Measurements from ENCODE around the gene BMERB1. TPM values are rescaled to one million over a fixed set of nuclear protein-coding genes. Genes with fewer than 3 reads are reported as not detected.

BMERB1 gene
- total and polyA plus RNA-seq, 10 donors = 5.6 to 36.5 (median 19.0) TPM

DNA sequence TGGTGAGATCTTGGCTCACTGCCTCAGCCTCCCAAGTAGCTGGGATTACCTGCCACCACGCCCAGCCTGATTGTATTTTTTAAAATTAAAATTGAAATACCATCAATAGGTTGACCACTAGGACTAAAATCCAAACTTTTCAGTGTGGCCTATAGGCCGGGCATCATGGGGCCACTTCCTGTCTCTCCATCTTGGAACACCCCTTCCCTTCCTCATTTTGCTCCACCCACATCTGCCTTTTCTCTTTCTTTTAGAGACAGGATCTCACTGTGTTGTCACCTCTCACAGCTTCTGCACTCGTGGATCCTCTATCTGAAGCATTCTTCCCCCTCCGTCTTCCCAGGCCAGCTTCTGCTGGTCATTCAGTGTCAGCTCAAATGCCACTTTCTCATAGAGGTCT is 57.0 kb downstream of the BMERB1 start:
- intact Hi-C loops (cut with DNase I; ENCODE audit: low total_unique reads) = no loop called here
- DNase-seq = no peak
- WGBS, 5 donors = 84 to 93% (median 88%) methylated on average over 4 of the region's 4 CpGs

GRCh38 chr16:15492091-15492740 is 57.8 kb downstream of the BMERB1 start:
- H3K27me3 ChIP-seq (replicated peaks in 1 of 7) = no peaks in the 10 kb centered on the region
- no peak overlapping the region for H3K4me3 ChIP-seq
- intact Hi-C loops (cut with DNase I; ENCODE audit: low total_unique reads) = no loop called here
- 68 to 80% (median 77%) methylated on average over 8 of the region's 8 CpGs for WGBS, 5 donors
- TF ChIP-seq, protein P1, sequence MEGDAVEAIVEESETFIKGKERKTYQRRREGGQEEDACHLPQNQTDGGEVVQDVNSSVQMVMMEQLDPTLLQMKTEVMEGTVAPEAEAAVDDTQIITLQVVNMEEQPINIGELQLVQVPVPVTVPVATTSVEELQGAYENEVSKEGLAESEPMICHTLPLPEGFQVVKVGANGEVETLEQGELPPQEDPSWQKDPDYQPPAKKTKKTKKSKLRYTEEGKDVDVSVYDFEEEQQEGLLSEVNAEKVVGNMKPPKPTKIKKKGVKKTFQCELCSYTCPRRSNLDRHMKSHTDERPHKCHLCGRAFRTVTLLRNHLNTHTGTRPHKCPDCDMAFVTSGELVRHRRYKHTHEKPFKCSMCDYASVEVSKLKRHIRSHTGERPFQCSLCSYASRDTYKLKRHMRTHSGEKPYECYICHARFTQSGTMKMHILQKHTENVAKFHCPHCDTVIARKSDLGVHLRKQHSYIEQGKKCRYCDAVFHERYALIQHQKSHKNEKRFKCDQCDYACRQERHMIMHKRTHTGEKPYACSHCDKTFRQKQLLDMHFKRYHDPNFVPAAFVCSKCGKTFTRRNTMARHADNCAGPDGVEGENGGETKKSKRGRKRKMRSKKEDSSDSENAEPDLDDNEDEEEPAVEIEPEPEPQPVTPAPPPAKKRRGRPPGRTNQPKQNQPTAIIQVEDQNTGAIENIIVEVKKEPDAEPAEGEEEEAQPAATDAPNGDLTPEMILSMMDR (IDR thresholded peaks at IDR 0.05 in 8 of 11, conservative IDR thresholded peaks at IDR 0.05 in 3 of 11) = no peak
- TF ChIP-seq POLR2A (IDR thresholded peaks at IDR 0.05) (no peak), POLR2AphosphoS5 (IDR thresholded peaks at IDR 0.05) (no peak)
- no peak for DNase-seq
- H3K4me1 ChIP-seq = peaks cover 0 to 25% (median 9%) of the 10 kb centered on the region in 6 donors
- H3K36me3 ChIP-seq = no peaks in the 10 kb centered on the region
- H3K9me3 ChIP-seq = no peaks in the 10 kb centered on the region
- peak overlapping the region in 1 of 8 donors; percentile 49 for H3K27ac ChIP-seq

More for the DNA sequence above, 57.0 kb downstream of the BMERB1 start:
- H3K27me3 ChIP-seq (replicated peaks in 1 of 7) = no peaks in the 10 kb centered on the region
- H3K36me3 ChIP-seq = no peaks in the 10 kb centered on the region
- no peak overlapping the region for H3K4me3 ChIP-seq
- H3K9me3 ChIP-seq = no peaks in the 10 kb centered on the region
- TF ChIP-seq, protein P1 (IDR thresholded peaks at IDR 0.05 in 8 of 11, conservative IDR thresholded peaks at IDR 0.05 in 3 of 11) = no peak
- no peak for TF ChIP-seq POLR2AphosphoS5 (IDR thresholded peaks at IDR 0.05)
- no peak for TF ChIP-seq POLR2A (IDR thresholded peaks at IDR 0.05)
- H3K27ac ChIP-seq = no peak overlapping the region
- peaks cover 0 to 25% (median 9%) of the 10 kb centered on the region in 6 donors for H3K4me1 ChIP-seq

- intact Hi-C loops (cut with DNase I; ENCODE audit: low total_unique reads) = no loop called here
- WGBS, 5 donors = 57 to 61% (median 60%) methylated on average over 9 of the region's 9 CpGs
Observed at GRCh38 chr16:15493466-15494180, 59.2 kb downstream of the BMERB1 start.

More at GRCh38 chr16:15493466-15494180, 59.2 kb downstream of the BMERB1 start:
- TF ChIP-seq POLR2AphosphoS5 (IDR thresholded peaks at IDR 0.05) (no peak), POLR2A (IDR thresholded peaks at IDR 0.05) (no peak)
- TF ChIP-seq, protein P1 (IDR thresholded peaks at IDR 0.05 in 8 of 11, conservative IDR thresholded peaks at IDR 0.05 in 3 of 11) = no peak
- Histone ChIP-seq H3K27me3 (replicated peaks in 1 of 7) (no peaks in the 10 kb centered on the region), H3K4me1 (peaks cover 0 to 25% (median 9%) of the 10 kb centered on the region in 6 donors), H3K4me3 (no peak overlapping the region), H3K27ac (peak overlapping the region in 3 of 8 donors; percentile 16 to 49 (median 25)), H3K9me3 (no peaks in the 10 kb centered on the region), H3K36me3 (no peaks in the 10 kb centered on the region)
- DNase-seq = no peak
